GM12865 (cell line): ENCODE data around the gene PLXDC1.

Source experiments
- DNase-seq: peaks from one replicate; pipeline ENCODE4 v3.0.0; 2010; ENCODE audit warnings: low read depth
- H3K4me3 ChIP-seq: 2 replicates; pipeline ENCODE4 v1.5.1; 2011; ENCODE audit warnings: mild to moderate bottlenecking, low read depth, low read length, control low read depth
- CTCF ChIP-seq: IDR thresholded peaks from 2 replicates; pipeline ENCODE4 v1.5.1; 2011; ENCODE audit warnings: low read length, control low read depth, low read depth, inconsistent platforms; ENCODE audit not compliant: insufficient read depth; ENCODE audit errors: missing control alignments

PLXDC1 gene

GRCh38 chr17:39181303-39181702 lies 29.9 kb upstream of the PLXDC1 start:
- H3K4me3 ChIP-seq = no peak overlapping the region
- TF ChIP-seq CTCF = no peak
- DNase-seq = no peak

GRCh38 chr17:39178536-39178935 lies 27.1 kb upstream of the PLXDC1 start:
- H3K4me3 ChIP-seq = no peak overlapping the region
- DNase-seq = no peak
- no peak for TF ChIP-seq CTCF

- no peak overlapping the region for H3K4me3 ChIP-seq
- no peak for DNase-seq
- no peak for TF ChIP-seq CTCF
Measured at GRCh38 chr17:39177256-39177655, 25.8 kb upstream of the PLXDC1 start.

GRCh38 chr17:39175695-39176093 lies 24.3 kb upstream of the PLXDC1 start:
- no peak for DNase-seq
- TF ChIP-seq CTCF = no peak
- no peak overlapping the region for H3K4me3 ChIP-seq

GRCh38 chr17:39174920-39175694 lies 23.7 kb upstream of the PLXDC1 start:
- DNase-seq = peak; percentile 81
- H3K4me3 ChIP-seq = no peak overlapping the region
- TF ChIP-seq CTCF = peak; percentile 90

GRCh38 chr17:39173526-39174274 lies 22.3 kb upstream of the PLXDC1 start:
- no peak overlapping the region for H3K4me3 ChIP-seq
- no peak for DNase-seq
- TF ChIP-seq CTCF = no peak
